ES-I3 (cell line): Measurements from ENCODE around the gene AWAT1.
"Not testable (repeated sequence)": the region's sequence is repeated elsewhere in the genome, so short reads cannot be mapped to it uniquely, and the experiment has no call there.

Experiments used
- H3K36me3 ChIP-seq: 2 replicates; pipeline ENCODE4 v1.6.1; 2013; ENCODE audit warnings: mild to moderate bottlenecking, low read length, control low read depth, moderate library complexity; ENCODE audit not compliant: insufficient read depth
- H3K4me1 ChIP-seq: 2 replicates; pipeline ENCODE4 v1.6.1; 2013; ENCODE audit warnings: mild to moderate bottlenecking, control low read depth, low read length; ENCODE audit not compliant: insufficient read depth
- H3K9ac ChIP-seq: 2 replicates; pipeline ENCODE4 v1.6.1; 2013; ENCODE audit warnings: low read depth, mild to moderate bottlenecking, low read length, moderate library complexity
- H3K9me3 ChIP-seq: 2 replicates; pipeline ENCODE4 v1.6.1; 2013; ENCODE audit warnings: mild to moderate bottlenecking, low read length, moderate library complexity; ENCODE audit not compliant: control insufficient read depth, insufficient read depth

The AWAT1 gene

DNA sequence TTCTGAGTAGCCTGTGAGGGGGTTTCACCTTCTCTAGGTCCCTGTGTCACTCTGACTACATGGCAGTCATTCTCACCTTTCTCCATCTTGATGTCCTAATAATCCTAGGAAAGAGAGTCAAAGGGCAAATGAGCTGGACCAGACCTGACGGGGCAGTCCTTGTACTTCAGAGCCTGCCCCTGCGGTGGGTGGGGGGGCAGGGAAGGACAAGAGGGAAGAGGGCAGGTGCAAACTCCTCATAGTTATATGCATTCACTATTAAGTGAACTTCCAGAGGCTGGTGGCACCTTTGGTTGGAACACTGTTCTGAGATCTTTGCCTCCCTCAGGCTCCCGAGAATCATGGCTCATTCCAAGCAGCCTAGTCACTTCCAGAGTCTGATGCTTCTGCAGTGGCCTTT, at the start of gene AWAT1:
Gene AWAT1, plus strand, starts transcription at position 301 of the 400 bp plus-strand sequence. Its CDS starts 41 bp downstream, at position 342.
- no peak within 1 kb of the TSS for H3K9ac ChIP-seq
- no peaks in the 10 kb centered on the region for H3K4me1 ChIP-seq
- no peaks in the 10 kb centered on the region for H3K9me3 ChIP-seq
- H3K36me3 ChIP-seq = no peaks in the 10 kb centered on the region

GRCh38 chrX:70190225-70190624, 44.2 kb upstream of the AWAT1 start:
- Histone ChIP-seq H3K9ac (no peak overlapping the region), H3K4me1 (no peaks in the 10 kb centered on the region), H3K9me3 (no peaks in the 10 kb centered on the region), H3K36me3 (no peaks in the 10 kb centered on the region)

DNA sequence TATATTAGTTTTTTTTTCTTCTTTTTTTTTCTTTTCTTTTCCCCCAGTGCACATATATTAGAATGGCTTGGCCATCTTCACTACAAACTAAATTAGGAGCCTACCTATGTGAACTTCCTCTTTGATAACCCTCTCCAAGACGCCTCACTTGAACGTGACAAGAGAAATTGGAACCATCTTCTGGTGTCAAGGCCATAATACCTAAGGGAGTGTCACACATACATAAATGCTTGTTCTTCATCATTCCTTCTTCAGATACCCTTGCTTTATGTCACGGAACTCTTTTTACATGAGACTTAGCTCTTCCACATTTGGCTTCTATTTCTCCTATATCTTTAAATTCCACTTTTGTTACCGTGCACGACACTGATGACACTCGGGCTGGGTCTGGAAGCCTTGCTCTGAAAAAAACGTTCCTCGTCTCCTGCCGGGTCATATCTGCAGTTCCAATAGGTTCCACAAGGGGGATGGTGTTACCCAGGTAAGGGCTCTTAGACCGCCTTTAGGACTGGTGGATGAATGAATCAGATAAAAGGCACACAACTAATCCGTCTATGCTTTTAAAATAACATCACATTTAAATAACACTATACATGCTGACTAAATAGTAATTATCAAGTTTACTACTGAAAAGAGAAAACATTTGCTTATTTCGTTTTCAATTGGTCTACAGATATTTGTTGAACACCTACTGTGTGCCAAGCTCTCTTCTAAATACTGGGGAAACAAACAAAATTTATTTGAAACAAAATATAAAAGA, 37.3 kb upstream of the AWAT1 start:
- Histone ChIP-seq H3K9ac (no peak overlapping the region), H3K36me3 (no peaks in the 10 kb centered on the region), H3K4me1 (no peaks in the 10 kb centered on the region), H3K9me3 (no peaks in the 10 kb centered on the region)

- Histone ChIP-seq H3K9ac (no peak overlapping the region), H3K36me3 (no peaks in the 10 kb centered on the region), H3K9me3 (no peaks in the 10 kb centered on the region; the same call in 1 of the 2 replicates), H3K4me1 (no peaks in the 10 kb centered on the region)
Measured at GRCh38 chrX:70201732-70202131, 32.7 kb upstream of the AWAT1 start.

DNA sequence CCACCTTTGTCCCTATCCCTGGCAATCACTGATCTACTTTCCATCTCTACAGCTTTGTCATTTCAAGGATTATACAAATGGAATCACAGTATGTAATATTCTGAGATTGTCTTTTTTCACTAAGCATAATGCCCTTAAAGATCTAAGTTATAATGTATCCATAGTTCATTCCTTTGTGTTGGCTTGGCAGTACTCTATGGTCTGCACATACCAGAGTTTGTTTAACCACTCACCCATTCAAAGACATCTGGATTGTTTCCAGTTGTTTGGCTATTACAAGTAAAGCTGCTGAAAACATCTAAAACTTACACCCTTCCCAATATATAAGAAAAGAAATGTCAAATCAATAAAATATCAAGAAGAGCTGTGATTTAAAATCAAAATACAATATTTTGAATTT, 26.0 kb upstream of the AWAT1 start:
- H3K9ac ChIP-seq = no peak overlapping the region
- no peaks in the 10 kb centered on the region; the same call in 1 of the 2 replicates for H3K9me3 ChIP-seq
- no peaks in the 10 kb centered on the region for H3K36me3 ChIP-seq
- H3K4me1 ChIP-seq = no peaks in the 10 kb centered on the region

DNA sequence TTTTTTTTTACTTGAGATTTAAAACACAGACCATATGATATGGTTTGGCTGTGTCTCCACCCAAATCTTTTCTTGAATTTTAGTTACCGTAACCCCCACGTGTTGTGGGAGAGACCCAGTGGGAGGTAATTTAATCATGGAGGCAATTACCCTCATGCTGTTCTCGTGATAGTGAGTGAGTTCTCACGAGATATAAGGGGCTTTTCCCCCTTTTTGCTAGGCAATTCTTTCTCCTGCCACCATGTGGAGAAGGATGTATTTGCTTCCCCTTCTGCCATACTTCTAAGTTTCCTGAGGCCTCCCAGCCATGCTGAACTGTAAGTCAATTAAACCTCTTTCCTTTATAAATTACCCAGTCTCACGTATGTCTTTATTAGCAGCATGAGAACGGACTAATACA, 24.9 kb upstream of the AWAT1 start:
- not testable (repeated sequence) for H3K36me3 ChIP-seq, H3K9me3 ChIP-seq, H3K9ac ChIP-seq, H3K4me1 ChIP-seq

- Histone ChIP-seq H3K9me3 (no peaks in the 10 kb centered on the region), H3K36me3 (no peaks in the 10 kb centered on the region), H3K4me1 (peaks cover 6% of the 10 kb centered on the region; the same call in 1 of the 2 replicates), H3K9ac (no peak overlapping the region)
Measured at GRCh38 chrX:70219938-70220764, 14.3 kb upstream of the AWAT1 start.

GRCh38 chrX:70226048-70226447, 8.4 kb upstream of the AWAT1 start:
- Histone ChIP-seq H3K36me3 (no peaks in the 10 kb centered on the region), H3K4me1 (no peaks in the 10 kb centered on the region), H3K9ac (no peak overlapping the region), H3K9me3 (no peaks in the 10 kb centered on the region)

- H3K36me3 ChIP-seq = no peaks in the 10 kb centered on the region
Measured at GRCh38 chrX:70226687-70227086, 7.8 kb upstream of the AWAT1 start.

GRCh38 chrX:70231666-70232065, 2.8 kb upstream of the AWAT1 start:
- Histone ChIP-seq H3K4me1 (no peaks in the 10 kb centered on the region), H3K9ac (no peak overlapping the region), H3K36me3 (no peaks in the 10 kb centered on the region), H3K9me3 (no peaks in the 10 kb centered on the region)

More at GRCh38 chrX:70226687-70227086, 7.8 kb upstream of the AWAT1 start:
- Histone ChIP-seq H3K9me3 (no peaks in the 10 kb centered on the region), H3K4me1 (no peaks in the 10 kb centered on the region), H3K9ac (no peak overlapping the region)

- no peaks in the 10 kb centered on the region for H3K9me3 ChIP-seq
- H3K36me3 ChIP-seq = no peaks in the 10 kb centered on the region
- H3K4me1 ChIP-seq = no peaks in the 10 kb centered on the region
- H3K9ac ChIP-seq = no peak overlapping the region
Measured at GRCh38 chrX:70240751-70241150, 6.3 kb downstream of the AWAT1 start.

DNA sequence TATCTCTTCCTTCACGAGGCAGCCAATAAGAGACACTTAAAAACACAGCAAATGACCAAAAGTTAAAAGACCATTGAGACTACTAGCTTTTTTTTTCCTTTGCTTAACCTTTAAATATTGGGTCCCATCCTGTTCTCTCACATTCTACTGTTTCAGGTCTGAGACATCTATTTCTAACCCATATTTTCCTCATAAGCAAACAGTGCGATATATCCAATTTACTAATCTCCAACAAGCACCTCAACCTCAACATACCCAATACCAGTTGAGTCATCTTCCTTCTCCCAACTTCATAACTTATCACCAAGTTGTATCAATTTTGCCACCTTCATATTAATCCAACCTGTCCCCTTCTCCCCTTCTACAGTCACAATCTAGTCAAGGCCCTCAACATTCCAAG, 7.0 kb downstream of the AWAT1 start:
- Histone ChIP-seq H3K9me3 (no peaks in the 10 kb centered on the region), H3K4me1 (no peaks in the 10 kb centered on the region)

GRCh38 chrX:70243601-70244000, 9.1 kb downstream of the AWAT1 start:
- H3K9ac ChIP-seq, H3K9me3 ChIP-seq, H3K4me1 ChIP-seq, H3K36me3 ChIP-seq: not testable (repeated sequence)

More for the DNA sequence above, 7.0 kb downstream of the AWAT1 start:
- no peaks in the 10 kb centered on the region for H3K36me3 ChIP-seq
- H3K9ac ChIP-seq = no peak overlapping the region

- no peaks in the 10 kb centered on the region for H3K9me3 ChIP-seq
- H3K9ac ChIP-seq = no peak overlapping the region
- H3K4me1 ChIP-seq = no peaks in the 10 kb centered on the region
- no peaks in the 10 kb centered on the region for H3K36me3 ChIP-seq
Measured at GRCh38 chrX:70244881-70245280, 10.4 kb downstream of the AWAT1 start.

GRCh38 chrX:70247252-70247651, 12.8 kb downstream of the AWAT1 start:
- Histone ChIP-seq H3K4me1 (no peaks in the 10 kb centered on the region), H3K9me3 (no peaks in the 10 kb centered on the region), H3K9ac (no peak overlapping the region), H3K36me3 (no peaks in the 10 kb centered on the region)
